ENCODE data around the gene ROBO4. TPM values are rescaled to one million over a fixed set of nuclear protein-coding genes. Genes with fewer than 3 reads are reported as not detected.

Gene ROBO4
- total and polyA plus RNA-seq, 2 experiments from 2014 or later = 0.53 to 1.3 TPM

- TF ChIP-seq EZH2 (IDR thresholded peaks at IDR 0.05; ENCODE audit: insufficient read depth, poor library complexity, severe bottlenecking) = peak; percentile 71
- no peak; the same call in 1 of the 2 replicates for TF ChIP-seq EZH2phosphoT487 (IDR thresholded peaks at IDR 0.05; ENCODE audit: insufficient read depth, low read depth)
- H3K36me3 ChIP-seq (ENCODE audit: low read depth) = no peaks in the 10 kb centered on the region
- no peak overlapping the region for H3K27ac ChIP-seq
- H3K79me2 ChIP-seq (ENCODE audit: insufficient read depth) = no peaks in the 10 kb centered on the region
- no peaks in the 10 kb centered on the region for H3K9me3 ChIP-seq (ENCODE audit: low read depth)
- no peak overlapping the region for H3K9ac ChIP-seq
- in situ Hi-C loops (cut with MboI) = loop anchor here (25.0 kb wide), 1 partner anchor 454 kb away; the partner anchor contains the start of gene OR8B4
- no peaks in the 10 kb centered on the region for H4K20me1 ChIP-seq (ENCODE audit: insufficient read depth)
- H3K9me2 ChIP-seq (ENCODE audit: insufficient read depth) = no peaks in the 10 kb centered on the region
- no peaks in the 10 kb centered on the region for H3F3A ChIP-seq (ENCODE audit: insufficient read depth)
- H2AFZ ChIP-seq = 0 out of 2 replicates have a peak overlapping the region, but pooled peaks have one; percentile 56
- WGBS, 2 experiments (ENCODE audit: low coverage in 1 of 2, low lambda C conversion rate in 2 of 2, missing lambda C conversion rate in 2 of 2) = 2% methylated on average over 61 to 62 of the region's 62 CpGs
- H3K4me2 ChIP-seq (ENCODE audit: unreplicated experiment) = peak overlapping the region; percentile 63
- peaks cover 88% of the 10 kb centered on the region for H3K27me3 ChIP-seq (replicated peaks; ENCODE audit: insufficient read depth)
- peak overlapping the region; percentile 53 for H3K4me3 ChIP-seq
- peak; percentile 75 for DNase-seq
- H3K4me1 ChIP-seq (ENCODE audit: insufficient read depth) = 0 out of 2 replicates have a peak, but pooled peaks cover 10% of the 10 kb centered on the region
These were observed 31.5 kb downstream of the ROBO4 start for GRCh38 chr11:124865902-124866851.

GRCh38 chr11:124865181-124865901 lies 32.3 kb downstream of the ROBO4 start, which contains the start of gene ROBO3:
ROBO3 (plus strand) TSS chr11:124865432; CDS start chr11:124865578, 146 bp downstream.
- no peaks in the 10 kb centered on the region for H4K20me1 ChIP-seq (ENCODE audit: insufficient read depth)
- no peaks in the 10 kb centered on the region for H3K36me3 ChIP-seq (ENCODE audit: low read depth)
- H2AFZ ChIP-seq = 0 out of 2 replicates have a peak within 1 kb of the TSS, but pooled peaks have one; percentile 56
- no peaks in the 10 kb centered on the region for H3F3A ChIP-seq (ENCODE audit: insufficient read depth)
- H3K79me2 ChIP-seq (ENCODE audit: insufficient read depth) = no peaks in the 10 kb centered on the region
- H3K27ac ChIP-seq = no peak within 1 kb of the TSS
- in situ Hi-C loops (cut with MboI) = loop anchor here (25.0 kb wide), 1 partner anchor 453 kb away; the partner anchor contains the start of gene OR8B4
- peaks cover 85% of the 10 kb centered on the region for H3K27me3 ChIP-seq (replicated peaks; ENCODE audit: insufficient read depth)
- TF ChIP-seq EZH2phosphoT487 (IDR thresholded peaks at IDR 0.05; ENCODE audit: insufficient read depth, low read depth) = no peak
- H3K9me2 ChIP-seq (ENCODE audit: insufficient read depth) = no peaks in the 10 kb centered on the region
- H3K4me3 ChIP-seq = peak within 1 kb of the TSS; percentile 53
- H3K9me3 ChIP-seq (ENCODE audit: low read depth) = no peaks in the 10 kb centered on the region
- H3K4me1 ChIP-seq (ENCODE audit: insufficient read depth) = 0 out of 2 replicates have a peak, but pooled peaks cover 10% of the 10 kb centered on the region
- no peak for DNase-seq
- WGBS, 2 experiments (ENCODE audit: low coverage in 1 of 2, low lambda C conversion rate in 2 of 2, missing lambda C conversion rate in 2 of 2) = 2 to 3% methylated on average over 43 to 53 of the region's 53 CpGs
- peak within 1 kb of the TSS; percentile 63 for H3K4me2 ChIP-seq (ENCODE audit: unreplicated experiment)
- no peak within 1 kb of the TSS for H3K9ac ChIP-seq

- H3K4me2 ChIP-seq (ENCODE audit: unreplicated experiment) = no peak overlapping the region
- H3K9me2 ChIP-seq (ENCODE audit: insufficient read depth) = no peaks in the 10 kb centered on the region
- H3K4me1 ChIP-seq (ENCODE audit: insufficient read depth) = 0 out of 2 replicates have a peak, but pooled peaks cover 10% of the 10 kb centered on the region
- in situ Hi-C loops (cut with MboI) = loop anchor here (25.0 kb wide), 1 partner anchor 453 kb away; the partner anchor contains the start of gene OR8B4
- no peak overlapping the region for H2AFZ ChIP-seq
- H3K4me3 ChIP-seq = no peak overlapping the region
- H3K36me3 ChIP-seq (ENCODE audit: low read depth) = no peaks in the 10 kb centered on the region
- peaks cover 85% of the 10 kb centered on the region for H3K27me3 ChIP-seq (replicated peaks; ENCODE audit: insufficient read depth)
- WGBS, 2 experiments (ENCODE audit: low coverage in 1 of 2, low lambda C conversion rate in 2 of 2, missing lambda C conversion rate in 2 of 2) = 1 to 2% methylated on average over 9 of the region's 9 CpGs
- H3K79me2 ChIP-seq (ENCODE audit: insufficient read depth) = no peaks in the 10 kb centered on the region
- H4K20me1 ChIP-seq (ENCODE audit: insufficient read depth) = no peaks in the 10 kb centered on the region
- no peak overlapping the region for H3K27ac ChIP-seq
- no peaks in the 10 kb centered on the region for H3K9me3 ChIP-seq (ENCODE audit: low read depth)
- H3K9ac ChIP-seq = no peak overlapping the region
- TF ChIP-seq EZH2 (IDR thresholded peaks at IDR 0.05; ENCODE audit: insufficient read depth, poor library complexity, severe bottlenecking) (peak; percentile 28), EZH2phosphoT487 (IDR thresholded peaks at IDR 0.05; ENCODE audit: insufficient read depth, low read depth) (no peak)
- H3F3A ChIP-seq (ENCODE audit: insufficient read depth) = no peaks in the 10 kb centered on the region
- no peak for DNase-seq
These were observed 32.8 kb downstream of the ROBO4 start for GRCh38 chr11:124864892-124865180.
